Measurements from ENCODE around the gene CENPN.

The CENPN gene, protein sequence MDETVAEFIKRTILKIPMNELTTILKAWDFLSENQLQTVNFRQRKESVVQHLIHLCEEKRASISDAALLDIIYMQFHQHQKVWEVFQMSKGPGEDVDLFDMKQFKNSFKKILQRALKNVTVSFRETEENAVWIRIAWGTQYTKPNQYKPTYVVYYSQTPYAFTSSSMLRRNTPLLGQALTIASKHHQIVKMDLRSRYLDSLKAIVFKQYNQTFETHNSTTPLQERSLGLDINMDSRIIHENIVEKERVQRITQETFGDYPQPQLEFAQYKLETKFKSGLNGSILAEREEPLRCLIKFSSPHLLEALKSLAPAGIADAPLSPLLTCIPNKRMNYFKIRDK

DNA sequence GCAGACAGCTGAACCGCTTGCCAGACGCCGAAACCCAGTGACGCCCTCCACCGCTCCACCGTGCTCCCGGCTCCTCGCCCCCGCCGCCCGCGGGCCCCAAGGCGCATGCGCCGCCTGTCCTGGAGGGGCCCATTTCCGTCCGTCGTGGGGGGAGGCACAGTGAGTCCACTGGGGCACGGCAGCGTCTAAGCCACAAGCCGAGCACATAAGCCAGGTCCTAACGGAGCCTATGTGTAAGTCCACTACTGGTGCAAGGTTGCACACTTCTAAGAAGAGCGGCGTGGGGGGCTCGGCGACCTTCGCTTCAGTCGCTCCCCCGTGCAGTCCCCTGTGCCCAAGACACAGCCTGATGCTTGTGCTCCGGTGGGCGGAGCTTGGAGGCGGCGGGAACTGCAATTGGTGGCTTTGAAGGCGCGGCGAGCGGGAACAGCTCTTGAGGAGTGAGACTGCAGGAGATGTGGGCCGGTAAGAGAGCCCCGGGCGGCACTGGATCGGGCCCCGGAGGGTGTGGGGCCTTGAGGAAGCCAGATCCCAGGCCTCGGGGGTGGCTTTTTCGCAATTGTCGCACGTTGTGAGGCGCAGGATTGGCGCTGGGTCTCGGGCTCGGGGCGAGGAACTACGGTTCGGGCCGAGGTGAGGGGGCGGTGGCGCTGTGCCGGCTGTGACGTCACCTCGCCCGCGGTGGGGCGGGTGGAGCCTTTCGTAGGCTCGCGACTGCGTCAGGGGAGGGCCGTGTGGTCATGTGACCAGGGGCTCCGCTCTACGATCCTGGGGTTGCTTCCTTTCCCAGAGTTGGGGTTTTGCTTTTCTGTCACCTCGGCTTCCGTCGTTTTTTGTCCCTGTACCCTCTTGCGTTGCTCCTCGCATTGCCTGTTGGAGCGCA lies at the start of gene CENPN, which contains the start of gene CMC2:
TSS of gene CENPN (plus strand) at position 402 of the 883 bp plus-strand sequence. CDS start 4,726 bp downstream, outside the sequence.
TSS of gene CMC2 (minus strand) at position 73 of the 883 bp plus-strand sequence. CDS start 9,491 bp downstream, outside the sequence.
- in situ Hi-C loops (cut with HindIII; ENCODE audit: low pct_unique_long_range_greater_than_20kb, low sequenced_read_pairs): no loop called here
- TF ChIP-seq JUND (IDR thresholded peaks at IDR 0.05; ENCODE audit: low read depth): no peak; the same call in 1 of the 2 replicates
- DNase-seq (ENCODE audit: low read depth in 1 of 2, low spot score in 1 of 2): peak; percentile 96 to 100

DNA sequence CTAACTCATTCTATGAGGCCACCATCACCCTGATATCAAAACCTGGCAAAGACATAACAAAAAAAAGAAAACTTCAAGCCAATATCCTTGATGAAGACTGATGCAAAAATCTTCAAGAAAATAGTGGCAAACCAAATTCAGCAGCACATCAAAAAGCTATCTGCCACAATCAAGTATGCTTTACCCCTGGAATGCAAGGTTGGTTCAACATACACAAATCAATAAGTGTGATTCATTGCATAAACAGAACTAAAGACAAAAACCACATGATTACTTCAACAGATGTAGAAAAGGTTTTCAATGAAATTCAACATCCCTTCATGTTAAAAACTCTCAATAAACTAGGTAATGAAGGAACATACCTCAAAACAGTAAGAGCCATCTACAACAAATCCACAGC lies 48.7 kb upstream of the CENPN start:
- no peak for TF ChIP-seq JUND (IDR thresholded peaks at IDR 0.05; ENCODE audit: low read depth)
- DNase-seq (ENCODE audit: low read depth in 1 of 2, low spot score in 1 of 2): no peak
- in situ Hi-C loops (cut with HindIII; ENCODE audit: low pct_unique_long_range_greater_than_20kb, low sequenced_read_pairs): no loop called here

DNA sequence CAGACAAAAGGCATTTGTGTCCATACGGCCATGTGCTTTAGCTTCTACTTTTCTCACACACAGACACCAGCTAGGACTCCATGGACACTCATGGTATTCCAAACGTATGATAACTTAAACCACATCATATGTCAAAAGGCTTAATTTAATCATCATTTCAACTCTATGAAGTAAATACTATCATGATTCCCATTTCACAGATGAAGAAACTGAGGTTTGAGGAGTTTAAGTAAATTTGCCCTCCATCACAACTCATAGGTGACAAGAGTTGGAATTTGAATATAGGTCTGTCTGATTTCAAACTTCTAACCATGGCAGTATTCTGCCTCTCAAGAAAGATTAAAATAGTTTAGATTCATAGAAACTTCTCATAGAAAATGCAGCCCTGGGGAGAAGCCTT lies 44.1 kb upstream of the CENPN start:
- no peak for TF ChIP-seq JUND (IDR thresholded peaks at IDR 0.05; ENCODE audit: low read depth)
- DNase-seq (ENCODE audit: low read depth in 1 of 2, low spot score in 1 of 2): no peak
- in situ Hi-C loops (cut with HindIII; ENCODE audit: low pct_unique_long_range_greater_than_20kb, low sequenced_read_pairs): no loop called here

DNA sequence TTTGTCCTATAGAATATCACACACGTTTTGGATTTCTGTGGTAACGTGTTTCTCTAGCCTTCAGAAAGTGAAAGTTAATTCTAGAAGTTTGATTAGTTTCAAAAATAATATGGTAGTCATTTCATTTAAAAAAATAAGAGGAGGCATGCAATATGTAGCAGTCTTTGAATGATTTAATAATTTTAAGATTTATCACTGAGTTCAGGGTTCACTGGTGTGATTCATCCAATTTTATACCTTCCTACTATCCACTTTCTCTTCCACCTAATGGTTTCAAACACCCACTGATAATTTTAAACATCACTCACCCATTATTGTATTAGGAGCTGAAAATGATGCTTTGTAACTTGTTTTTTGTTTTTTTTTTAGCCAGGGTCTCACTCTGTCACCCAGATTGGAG lies 42.7 kb upstream of the CENPN start:
- no peak for TF ChIP-seq JUND (IDR thresholded peaks at IDR 0.05; ENCODE audit: low read depth)
- in situ Hi-C loops (cut with HindIII; ENCODE audit: low pct_unique_long_range_greater_than_20kb, low sequenced_read_pairs): no loop called here
- DNase-seq (ENCODE audit: low read depth in 1 of 2, low spot score in 1 of 2): no peak

DNA sequence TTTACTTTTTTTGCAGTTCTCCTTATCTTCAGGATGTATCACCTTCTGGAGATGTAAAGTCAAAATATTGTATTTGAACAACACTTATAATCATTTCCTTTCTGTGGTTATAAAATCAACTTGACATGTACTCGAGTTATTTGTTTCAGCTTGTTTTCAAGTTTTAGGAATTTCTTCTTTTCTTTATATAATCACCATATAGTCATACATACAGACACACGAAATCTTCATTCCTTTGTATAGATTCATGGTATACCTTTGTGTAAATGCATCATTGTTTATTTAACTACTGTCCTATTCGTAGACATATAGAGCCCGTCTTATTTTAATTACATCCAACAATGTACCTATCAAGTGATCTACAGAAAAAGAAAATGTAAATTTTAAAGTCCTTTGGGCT lies 40.4 kb upstream of the CENPN start:
- no peak for TF ChIP-seq JUND (IDR thresholded peaks at IDR 0.05; ENCODE audit: low read depth)
- no peak for DNase-seq (ENCODE audit: low read depth in 1 of 2, low spot score in 1 of 2)
- in situ Hi-C loops (cut with HindIII; ENCODE audit: low pct_unique_long_range_greater_than_20kb, low sequenced_read_pairs): no loop called here

DNA sequence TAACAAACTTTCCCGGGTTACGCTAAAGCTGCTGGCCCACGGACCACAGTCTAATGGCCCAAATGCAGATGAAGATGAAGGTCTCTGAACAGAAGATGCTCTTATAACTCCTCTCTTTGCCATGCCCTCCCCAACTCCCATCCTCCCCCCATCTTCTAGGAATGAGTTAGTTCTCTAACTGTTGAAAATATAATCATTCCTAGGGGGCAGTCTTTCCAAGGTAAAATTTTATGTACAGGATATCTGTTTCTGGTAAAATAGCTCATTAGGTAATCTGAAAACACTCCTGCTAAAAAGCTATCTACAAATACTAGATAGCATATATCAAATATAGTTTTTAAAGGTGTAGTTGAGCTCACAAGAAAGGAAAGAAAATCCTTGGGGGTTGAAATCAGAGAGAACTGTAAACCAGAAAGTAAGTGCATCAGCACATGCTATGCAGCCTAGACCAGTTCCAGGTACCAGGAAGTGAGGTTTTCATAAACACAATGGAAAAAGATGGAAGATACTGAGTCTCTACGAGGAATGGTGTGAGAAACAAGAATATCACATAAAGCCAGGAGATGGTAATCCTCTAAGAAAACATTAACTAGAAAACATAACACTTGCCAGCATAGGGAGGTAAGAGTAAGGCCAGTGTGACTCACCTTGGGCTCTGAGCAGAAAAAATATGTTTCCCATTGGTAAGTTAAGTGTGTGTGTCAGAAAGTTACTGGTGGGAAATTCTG lies 38.5 kb upstream of the CENPN start:
- in situ Hi-C loops (cut with HindIII; ENCODE audit: low pct_unique_long_range_greater_than_20kb, low sequenced_read_pairs): no loop called here
- TF ChIP-seq JUND (IDR thresholded peaks at IDR 0.05; ENCODE audit: low read depth): no peak; the same call in 1 of the 2 replicates
- DNase-seq (ENCODE audit: low read depth in 1 of 2, low spot score in 1 of 2): peak; percentile 41 to 83

DNA sequence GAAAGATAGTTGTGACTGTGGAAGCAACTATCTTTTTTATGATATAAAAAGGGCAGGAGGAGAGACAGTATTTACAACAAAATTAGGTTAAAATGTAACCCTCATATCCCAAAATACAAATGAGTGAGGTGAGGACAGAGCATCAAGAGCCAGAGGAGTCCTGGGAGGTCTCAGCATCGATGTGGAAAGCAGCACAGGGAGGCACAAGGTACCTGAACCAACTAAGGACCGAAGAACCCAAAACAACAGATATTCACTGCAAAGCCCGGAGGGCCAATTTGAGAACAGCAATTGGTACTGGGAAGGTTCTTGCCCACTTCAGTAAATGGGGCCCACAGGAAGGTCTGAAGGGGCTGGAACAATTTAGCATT lies 37.9 kb upstream of the CENPN start:
- TF ChIP-seq JUND (IDR thresholded peaks at IDR 0.05; ENCODE audit: low read depth): no peak; the same call in 1 of the 2 replicates
- DNase-seq (ENCODE audit: low read depth in 1 of 2, low spot score in 1 of 2): no peak
- in situ Hi-C loops (cut with HindIII; ENCODE audit: low pct_unique_long_range_greater_than_20kb, low sequenced_read_pairs): no loop called here

DNA sequence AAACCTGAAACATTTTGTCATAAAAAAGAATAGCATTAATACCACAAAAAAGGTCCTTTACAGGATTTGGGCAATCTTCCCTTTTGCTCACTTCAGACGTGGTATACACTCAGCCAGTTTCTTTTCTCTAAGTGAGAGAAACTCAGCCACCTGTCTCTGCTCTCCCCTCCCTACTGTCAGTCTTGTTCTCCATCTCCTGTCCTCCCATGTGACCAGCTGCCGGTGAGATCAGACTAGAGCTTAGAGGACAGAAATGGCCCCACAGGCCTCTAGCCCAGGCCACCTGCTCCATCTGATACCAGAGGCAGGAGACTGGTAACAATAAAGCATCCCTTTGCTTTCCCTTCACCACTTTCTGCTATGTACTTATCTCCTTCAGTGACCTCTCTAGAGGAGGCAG lies 35.2 kb upstream of the CENPN start:
- DNase-seq (ENCODE audit: low read depth in 1 of 2, low spot score in 1 of 2): no peak
- no peak for TF ChIP-seq JUND (IDR thresholded peaks at IDR 0.05; ENCODE audit: low read depth)
- in situ Hi-C loops (cut with HindIII; ENCODE audit: low pct_unique_long_range_greater_than_20kb, low sequenced_read_pairs): no loop called here

DNA sequence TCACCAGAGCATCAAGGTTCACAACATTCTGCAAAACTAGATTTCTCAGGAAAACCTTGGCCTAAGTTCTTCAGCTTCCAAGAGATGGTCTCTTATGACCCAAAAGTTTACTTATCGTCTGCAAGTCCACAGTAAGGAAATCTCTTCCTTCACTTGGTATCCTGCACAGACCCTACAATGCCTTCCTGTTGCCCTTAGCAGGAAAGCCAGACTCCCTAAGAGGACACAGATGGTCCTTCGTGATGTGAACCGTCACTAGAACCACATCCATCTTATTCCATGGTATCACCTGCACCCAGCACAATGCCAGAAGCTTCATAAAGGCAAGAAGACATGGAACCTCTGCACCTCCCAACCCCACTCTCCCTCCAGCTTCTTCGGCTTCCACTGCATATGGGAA lies 34.4 kb upstream of the CENPN start:
- TF ChIP-seq JUND (IDR thresholded peaks at IDR 0.05; ENCODE audit: low read depth): no peak
- no peak for DNase-seq (ENCODE audit: low read depth in 1 of 2, low spot score in 1 of 2)
- in situ Hi-C loops (cut with HindIII; ENCODE audit: low pct_unique_long_range_greater_than_20kb, low sequenced_read_pairs): no loop called here

DNA sequence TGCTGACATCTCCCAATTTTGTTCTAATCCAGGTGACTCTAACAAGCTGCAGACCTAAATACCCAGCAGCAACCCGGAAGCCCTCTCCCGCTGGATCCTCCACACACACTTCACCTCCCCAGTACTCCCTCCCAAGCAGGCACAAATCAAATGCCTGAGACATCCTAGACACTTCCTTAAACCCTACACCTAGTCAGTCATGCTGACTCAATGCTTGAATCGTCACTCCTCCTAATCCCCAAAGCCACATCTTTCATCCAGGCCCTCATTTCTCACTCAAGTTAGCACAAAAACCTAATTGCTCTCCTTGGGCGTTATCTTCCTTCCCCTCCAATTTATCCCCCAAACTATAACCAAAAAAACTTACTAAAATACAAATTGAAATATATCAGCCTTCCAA lies 33.0 kb upstream of the CENPN start:
- DNase-seq (ENCODE audit: low read depth in 1 of 2, low spot score in 1 of 2): no peak
- in situ Hi-C loops (cut with HindIII; ENCODE audit: low pct_unique_long_range_greater_than_20kb, low sequenced_read_pairs): no loop called here
- TF ChIP-seq JUND (IDR thresholded peaks at IDR 0.05; ENCODE audit: low read depth): no peak

DNA sequence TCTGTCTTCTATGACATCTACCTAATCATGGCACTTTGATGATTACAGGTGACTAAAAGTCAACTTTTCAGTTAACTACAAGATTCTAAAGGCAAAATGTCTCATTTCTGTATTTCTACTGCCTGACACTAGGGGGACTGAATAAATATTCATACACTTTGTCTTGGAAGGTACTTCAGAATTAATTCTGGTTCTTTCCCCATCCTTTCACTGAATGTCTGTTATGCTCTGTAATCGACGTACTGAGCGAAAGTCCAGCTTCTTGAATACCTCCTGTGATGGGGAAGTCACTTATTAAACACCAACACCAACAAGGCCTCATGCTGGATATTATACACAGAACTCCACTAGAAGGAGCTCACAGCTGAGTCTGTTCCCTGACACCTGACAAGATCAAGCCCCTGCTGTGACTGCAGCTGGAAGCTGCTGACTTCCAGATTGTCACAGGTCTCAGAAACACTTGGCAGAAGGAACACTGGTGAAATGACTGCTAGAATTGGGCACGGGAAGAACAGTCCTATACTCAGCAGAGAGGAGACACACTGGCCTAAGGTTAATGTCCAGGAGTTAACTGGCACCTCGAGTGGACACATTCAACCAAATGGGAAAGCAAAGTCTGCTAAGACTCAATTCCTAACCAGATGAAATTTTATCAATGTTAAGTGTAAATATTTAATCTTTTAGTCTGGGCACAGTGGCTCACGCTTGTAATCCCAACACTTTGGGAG lies 32.2 kb upstream of the CENPN start:
- in situ Hi-C loops (cut with HindIII; ENCODE audit: low pct_unique_long_range_greater_than_20kb, low sequenced_read_pairs): no loop called here
- peak in 1 of 2 experiments; percentile 36 for DNase-seq (ENCODE audit: low read depth in 1 of 2, low spot score in 1 of 2)
- TF ChIP-seq JUND (IDR thresholded peaks at IDR 0.05; ENCODE audit: low read depth): no peak

DNA sequence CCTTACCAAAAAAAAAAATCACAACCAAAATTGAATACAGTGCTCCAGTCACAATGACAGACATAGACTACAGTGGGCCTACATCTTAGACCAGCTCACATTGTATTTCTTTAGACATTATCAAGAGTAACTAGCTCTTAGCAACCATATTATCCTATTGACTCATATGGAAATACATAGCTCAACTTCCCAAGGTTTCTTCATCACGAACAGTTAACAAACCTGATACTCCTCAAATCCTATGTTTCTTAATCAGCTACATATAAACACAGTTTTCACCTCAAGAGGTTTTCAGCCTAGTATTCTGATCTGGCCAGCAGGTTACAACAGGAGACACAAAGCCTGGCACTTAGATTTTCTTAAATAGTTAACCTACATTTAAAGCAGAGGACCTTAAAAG lies 30.1 kb upstream of the CENPN start:
- DNase-seq (ENCODE audit: low read depth in 1 of 2, low spot score in 1 of 2): no peak
- no peak for TF ChIP-seq JUND (IDR thresholded peaks at IDR 0.05; ENCODE audit: low read depth)
- in situ Hi-C loops (cut with HindIII; ENCODE audit: low pct_unique_long_range_greater_than_20kb, low sequenced_read_pairs): no loop called here
